NCI-H146 (cell line): ENCODE data around the gene CD226.
"Not testable (repeated sequence)": the region's sequence is repeated elsewhere in the genome, so short reads cannot be mapped to it uniquely, and the experiment has no call there.

Experiments used
- DNase-seq: peaks from one replicate; lab custom pipeline; 2025; lab: John Stamatoyannopoulos, UW

CD226 gene

GRCh38 chr18:69872661-69873060 is 75.0 kb downstream of the CD226 start:
- DNase-seq = no peak

DNA sequence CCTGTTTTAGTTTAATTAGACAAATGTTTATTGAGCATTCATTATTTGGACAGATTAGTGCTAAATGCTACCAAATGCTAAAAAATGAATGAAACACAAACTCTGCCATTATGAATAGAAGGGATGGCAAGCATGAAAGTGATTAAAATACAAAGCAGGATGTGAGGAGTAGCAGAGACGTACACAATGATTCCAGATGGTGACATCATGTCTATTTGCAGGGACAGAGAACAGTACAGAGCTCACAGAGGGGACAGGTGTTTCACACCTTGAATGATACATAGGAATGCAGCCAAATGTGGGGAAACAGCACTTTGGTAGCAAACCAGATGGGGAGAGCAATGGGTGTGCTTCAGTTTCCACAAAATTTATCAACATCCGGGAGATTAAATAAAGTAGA is 76.3 kb downstream of the CD226 start:
- peak; percentile 84 for DNase-seq

- DNase-seq = no peak
These were observed 76.9 kb downstream of the CD226 start for GRCh38 chr18:69870736-69871135.

- no peak for DNase-seq
These were observed 81.5 kb downstream of the CD226 start for GRCh38 chr18:69866212-69866611.

DNA sequence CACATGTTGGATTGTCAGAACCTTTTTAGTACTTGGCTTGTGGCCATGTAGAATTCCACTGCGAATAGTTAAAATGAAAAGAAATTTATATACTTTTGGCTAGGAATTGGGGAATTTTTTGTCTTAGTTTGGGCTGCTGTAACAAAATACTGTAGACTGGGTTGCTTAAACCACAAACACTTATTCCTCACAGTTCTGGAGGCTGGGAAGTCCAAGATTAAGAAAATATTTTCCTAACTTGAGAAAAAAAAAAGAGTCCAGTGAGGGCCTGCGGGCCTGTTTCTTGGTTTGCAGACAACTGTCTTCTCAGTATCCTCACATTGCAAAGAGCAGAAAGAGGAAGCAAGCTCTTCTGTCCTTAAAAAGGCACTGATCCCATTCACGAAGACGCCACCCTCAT is 81.9 kb downstream of the CD226 start:
- DNase-seq = no peak

GRCh38 chr18:69864802-69865201 is 82.9 kb downstream of the CD226 start:
- not testable (repeated sequence) for DNase-seq

- no peak for DNase-seq
These were observed 88.8 kb downstream of the CD226 start for GRCh38 chr18:69858897-69859296.

DNA sequence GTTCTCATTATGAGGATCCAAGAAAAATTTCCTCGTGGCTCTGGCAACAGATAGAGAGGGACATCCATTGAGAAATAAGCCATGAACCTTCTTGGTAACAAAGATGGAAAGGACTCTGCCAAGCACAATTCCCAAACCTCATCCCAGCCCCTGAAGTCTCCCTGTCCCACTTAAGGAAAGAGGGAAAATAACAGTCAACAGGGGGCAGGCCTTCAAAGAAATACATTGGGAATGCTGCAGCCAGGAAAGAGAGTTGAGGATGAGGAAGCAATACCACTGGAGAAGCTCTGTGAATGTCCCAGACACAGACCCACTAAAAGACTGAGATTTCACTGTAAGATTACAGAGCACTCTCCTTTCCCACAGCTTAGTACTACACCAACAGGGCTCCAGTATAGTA is 93.2 kb downstream of the CD226 start:
- DNase-seq = no peak

- DNase-seq = no peak
These were observed 94.6 kb downstream of the CD226 start for GRCh38 chr18:69853051-69853450.

- DNase-seq = peak; percentile 50
These were observed 101.8 kb downstream of the CD226 start for GRCh38 chr18:69845593-69846506.

GRCh38 chr18:69844656-69845055 is 103.0 kb downstream of the CD226 start:
- no peak for DNase-seq

DNA sequence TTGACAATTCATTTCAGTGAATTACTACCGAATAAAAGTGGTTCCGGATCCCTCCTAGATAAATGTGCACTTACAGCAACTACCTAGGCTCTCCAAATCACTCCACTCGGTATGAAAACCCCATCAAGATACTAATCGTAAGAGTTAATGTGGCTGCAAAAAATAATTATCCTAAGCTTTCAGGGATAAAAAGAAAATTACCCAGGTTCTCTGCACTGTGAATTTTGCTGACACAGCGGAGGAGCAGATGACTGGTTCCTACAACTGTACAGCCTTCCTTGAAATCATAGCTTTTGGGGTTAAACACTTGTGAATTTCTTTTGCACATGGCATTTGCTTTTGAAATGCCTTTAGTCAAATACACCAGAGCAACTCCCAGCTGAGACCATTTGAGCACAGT is 104.7 kb downstream of the CD226 start:
- DNase-seq = no peak

DNA sequence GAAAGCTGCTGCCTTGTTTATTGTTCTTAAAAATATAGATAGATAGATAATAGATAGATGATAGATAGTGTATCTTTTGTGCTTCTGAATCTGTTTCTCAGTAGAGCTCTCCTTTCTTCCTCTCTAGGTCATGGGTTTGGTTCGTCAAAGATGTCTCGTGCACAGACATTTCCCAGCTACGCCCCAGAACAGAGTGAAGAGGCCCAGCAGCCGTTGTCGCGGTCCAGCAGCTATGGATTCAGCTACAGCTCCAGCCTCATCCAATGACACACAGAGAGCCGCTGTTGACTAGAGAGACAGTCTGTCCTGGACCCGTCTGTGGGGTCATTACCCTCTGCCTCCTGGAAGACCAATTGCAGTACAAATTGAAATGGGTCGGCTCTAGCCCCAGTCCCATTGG is 106.6 kb downstream of the CD226 start:
- no peak for DNase-seq

DNA sequence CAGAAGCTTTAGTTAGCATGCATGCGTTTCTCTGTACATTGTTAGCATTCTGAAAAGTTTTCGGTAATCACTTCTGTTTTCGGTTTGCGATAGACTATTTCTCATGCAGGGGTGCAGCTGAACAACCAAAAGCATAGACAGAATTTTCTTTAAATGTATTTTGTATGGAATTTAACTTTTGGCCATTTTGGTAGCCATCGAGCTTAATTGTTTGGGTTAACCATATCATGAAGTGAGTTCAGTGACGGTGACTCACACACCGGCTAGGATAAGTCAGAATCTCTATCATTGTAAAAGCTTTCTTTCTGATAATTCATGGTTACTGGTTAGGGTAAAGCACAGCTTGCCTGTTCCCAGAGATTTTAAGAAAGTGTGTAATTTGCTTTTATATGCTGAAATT is 107.2 kb downstream of the CD226 start:
- no peak for DNase-seq

- no peak for DNase-seq
These were observed 107.7 kb downstream of the CD226 start for GRCh38 chr18:69840001-69840400.

GRCh38 chr18:69839497-69839896 is 108.2 kb downstream of the CD226 start:
- no peak for DNase-seq

- DNase-seq = no peak
These were observed 108.9 kb downstream of the CD226 start for GRCh38 chr18:69838620-69839411.

DNA sequence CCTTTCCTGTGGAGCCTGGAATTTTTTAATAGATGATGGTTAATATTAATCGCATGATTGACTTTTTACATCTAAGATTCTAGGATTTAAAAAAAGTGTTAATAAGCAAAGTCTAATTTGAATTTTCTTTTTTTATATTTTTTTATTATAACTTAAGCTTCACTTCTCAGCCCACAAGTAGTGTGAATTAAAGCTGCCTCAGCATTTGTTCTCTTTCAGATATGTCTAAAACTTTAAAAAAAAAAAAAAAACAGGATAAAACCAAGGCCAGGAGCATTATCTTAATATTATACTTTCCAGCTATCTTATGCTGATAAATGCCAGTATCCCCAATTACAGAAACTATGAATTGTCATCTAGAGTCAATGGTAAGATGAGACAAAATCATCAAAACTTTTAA is 109.7 kb downstream of the CD226 start:
- no peak for DNase-seq

- not testable (repeated sequence) for DNase-seq
These were observed 112.7 kb downstream of the CD226 start for GRCh38 chr18:69834980-69835379.

DNA sequence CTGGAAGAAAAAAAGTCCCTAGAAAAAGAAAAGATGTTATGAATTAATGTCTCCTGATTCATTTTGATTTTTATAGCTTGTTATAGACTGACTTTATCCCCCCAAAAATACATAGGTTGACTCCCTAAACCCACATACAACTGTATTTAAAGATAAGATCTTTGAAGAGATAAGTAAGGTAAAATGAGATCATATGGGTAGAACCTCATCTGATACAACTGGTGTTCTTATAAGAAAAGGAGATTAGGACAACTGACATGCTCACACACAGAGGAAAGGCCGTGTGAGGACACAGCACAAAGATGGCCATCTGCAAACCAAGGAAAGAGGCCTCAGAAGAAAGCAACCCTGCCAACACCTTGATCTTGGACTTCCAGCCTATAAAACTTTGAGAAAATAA is 117.5 kb downstream of the CD226 start:
- no peak for DNase-seq

DNA sequence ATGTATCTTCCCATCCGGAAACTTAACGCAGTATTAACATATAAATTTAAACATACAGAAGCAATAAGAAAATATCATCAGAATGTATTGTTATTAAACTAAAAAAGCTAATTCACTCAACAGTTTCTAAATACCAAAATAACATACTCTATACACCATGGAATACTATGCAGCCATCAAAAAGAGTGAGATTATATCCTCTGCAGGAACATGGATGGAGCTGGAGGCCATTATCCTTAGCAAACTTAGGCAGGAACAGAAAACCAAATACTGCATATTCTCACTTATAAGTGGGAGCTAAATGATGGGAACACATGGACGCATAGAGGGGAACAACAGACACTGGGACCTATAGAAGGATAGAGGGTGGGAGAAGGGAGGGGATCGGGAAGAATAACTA is 127.1 kb downstream of the CD226 start:
- no peak for DNase-seq

GRCh38 chr18:69819460-69819859 is 128.2 kb downstream of the CD226 start:
- DNase-seq = no peak

DNA sequence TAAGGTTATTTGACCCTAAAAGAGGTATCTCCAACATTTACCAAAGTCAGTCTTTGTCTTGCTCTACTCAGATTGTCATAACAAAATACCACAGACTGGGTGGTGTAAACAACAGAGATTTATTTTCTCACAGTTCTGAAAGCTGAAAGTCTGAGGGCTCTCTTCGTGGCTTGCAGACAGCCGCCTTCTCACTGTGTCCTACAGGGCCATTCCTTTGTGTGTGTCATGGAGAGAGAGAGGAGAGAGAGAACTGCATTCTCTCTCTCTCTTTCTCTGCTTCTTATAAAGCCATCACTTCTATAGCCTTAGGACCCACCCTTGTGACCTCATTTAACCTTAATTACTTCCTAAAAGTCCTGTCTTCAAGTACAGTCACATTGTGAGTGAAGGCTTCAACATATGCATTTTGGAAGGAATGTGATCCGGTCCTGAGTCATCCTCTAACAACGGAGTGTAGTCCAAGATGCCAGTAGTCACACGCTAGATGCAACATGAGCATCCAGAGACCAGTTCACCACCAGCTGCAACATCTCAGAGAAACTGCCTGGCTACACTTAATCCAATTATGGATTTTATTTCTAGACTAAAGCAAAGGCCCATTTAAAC is 130.2 kb downstream of the CD226 start:
- no peak for DNase-seq
